ENCODE data around the gene SPTAN1. TPM values are rescaled to one million over a fixed set of nuclear protein-coding genes. Genes with fewer than 3 reads are reported as not detected.

Gene SPTAN1
- 280 and 352 TPM in 2 replicates for total RNA-seq

GRCh38 chr9:128552153-128552743 lies at the start of gene SPTAN1:
TSS of gene SPTAN1 (plus strand) at chr9:128552587. CDS start at chr9:128566741, 14,154 bp downstream.

DNA sequence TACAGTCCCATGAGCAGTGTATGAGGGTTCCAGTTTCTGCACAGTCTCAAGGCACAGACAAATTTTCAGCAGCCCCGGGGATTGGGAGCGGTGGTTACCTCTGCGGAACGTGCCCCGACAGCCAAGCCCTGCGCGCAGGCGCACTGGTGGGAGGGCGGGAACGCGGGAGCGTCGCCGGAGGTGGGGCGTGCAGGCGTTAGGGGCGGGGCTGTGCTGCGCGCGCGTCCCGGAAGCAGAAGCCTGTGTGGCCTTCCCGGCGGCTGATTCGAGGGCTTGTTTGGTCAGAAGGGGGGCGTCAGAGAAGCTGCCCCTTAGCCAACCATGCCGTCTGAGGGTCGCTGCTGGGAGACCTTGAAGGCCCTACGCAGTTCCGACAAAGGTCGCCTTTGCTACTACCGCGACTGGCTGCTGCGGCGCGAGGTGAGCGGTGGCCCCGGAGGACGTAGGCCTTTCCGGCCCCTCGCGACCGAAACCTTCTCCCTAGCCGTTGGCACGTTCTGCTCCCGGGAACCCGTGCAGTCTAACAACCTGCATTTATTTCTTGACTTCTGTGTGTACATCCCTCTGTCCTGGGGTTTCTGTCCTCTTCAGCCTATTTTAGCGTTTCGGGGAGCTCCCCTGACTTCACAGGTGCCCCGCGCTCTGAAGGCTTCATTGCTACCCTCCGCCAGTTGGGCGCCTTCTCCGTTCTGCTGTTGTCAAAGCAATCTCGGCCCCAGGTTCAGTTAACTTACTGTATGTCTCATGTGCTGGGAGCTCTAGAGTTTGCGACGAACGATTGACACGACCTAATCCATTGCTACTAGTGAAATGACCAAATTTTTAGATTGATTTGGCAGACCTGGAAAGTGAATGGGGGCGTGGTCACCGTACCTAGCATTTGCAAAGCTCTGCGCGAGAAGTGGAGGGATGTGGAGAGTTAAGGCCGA lies 47.6 kb upstream of the SPTAN1 start, which contains the start of gene GLE1:
TSS of gene GLE1 (plus strand) at position 235 of the 929 bp plus-strand sequence. CDS start at position 322, 87 bp downstream.

GRCh38 chr9:128656416-128657343 lies 104.3 kb downstream of the SPTAN1 start, which contains the start of gene DYNC2I2:
TSS of gene DYNC2I2 (minus strand) at chr9:128656847. CDS start at chr9:128656726, 121 bp downstream.

Other genes starting within 250 kb of the SPTAN1 start
- 8.9 and 10.4 TPM in 2 replicates for gene TRUB2, start 230.1 kb upstream of the SPTAN1 start, total RNA-seq
- gene COQ4, start 229.7 kb upstream of the SPTAN1 start, total RNA-seq = 19.6 and 20.8 TPM in 2 replicates
- gene SLC27A4, start 212.1 kb upstream of the SPTAN1 start, total RNA-seq = 16.3 and 22.0 TPM in 2 replicates
- 20.5 and 34.4 TPM in 2 replicates for gene URM1, start 181.2 kb upstream of the SPTAN1 start, total RNA-seq
- 158 and 228 TPM in 2 replicates for gene CERCAM, start 131.7 kb upstream of the SPTAN1 start, total RNA-seq
- 39.2 and 56.0 TPM in 2 replicates for gene ODF2, start 96.6 kb upstream of the SPTAN1 start, total RNA-seq
- 15.1 and 24.1 TPM in 2 replicates for gene GLE1, start 47.9 kb upstream of the SPTAN1 start, total RNA-seq
- gene DYNC2I2, start 104.3 kb downstream of the SPTAN1 start, total RNA-seq = 25.2 and 32.6 TPM in 2 replicates
- gene SET, start 136.6 kb downstream of the SPTAN1 start, total RNA-seq = 381 and 459 TPM in 2 replicates
- gene PKN3, start 149.9 kb downstream of the SPTAN1 start, total RNA-seq = 0.89 and 1.7 TPM in 2 replicates
- gene ZDHHC12, start 171.5 kb downstream of the SPTAN1 start, total RNA-seq = 23.5 and 41.2 TPM in 2 replicates
- 20.5 and 37.4 TPM in 2 replicates for gene ZER1, start 219.3 kb downstream of the SPTAN1 start, total RNA-seq
- gene TBC1D13, start 234.7 kb downstream of the SPTAN1 start, total RNA-seq = 10.1 and 12.5 TPM in 2 replicates

Data from smooth muscle cell of the umbilical artery (primary cell).